NCI-H524 (cell line): ENCODE data around the gene UNC45B.
"Not testable (repeated sequence)": the region's sequence is repeated elsewhere in the genome, so short reads cannot be mapped to it uniquely, and the experiment has no call there.

Source experiments
- DNase-seq, 2 experiments: peaks; one replicate each; lab custom pipeline; 2025; lab: John Stamatoyannopoulos, UW

The UNC45B gene

GRCh38 chr17:35214631-35215273 lies 67.1 kb downstream of the UNC45B start:
- no peak for DNase-seq

DNA sequence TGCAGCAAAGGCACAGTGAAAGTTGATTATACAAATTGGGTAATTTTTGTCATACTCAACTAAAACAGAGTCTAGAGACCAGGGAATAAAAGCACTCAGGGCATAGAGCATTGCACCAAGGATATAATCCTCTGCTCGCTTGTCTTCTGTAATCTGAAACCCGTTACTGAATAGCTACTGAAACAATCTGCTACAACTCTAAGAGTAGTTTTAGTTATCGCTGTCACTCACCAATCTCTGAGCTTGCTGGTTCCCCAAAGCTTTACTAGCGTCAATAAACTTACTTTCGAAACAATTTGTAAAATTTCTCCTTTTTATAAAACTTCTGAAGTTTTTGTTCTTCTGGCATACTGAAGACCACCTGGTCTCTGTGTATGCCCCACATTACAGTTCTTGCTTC lies 69.5 kb downstream of the UNC45B start:
- peak in 1 of 2 experiments; percentile 7 for DNase-seq

- no peak for DNase-seq
Measured at GRCh38 chr17:35218915-35219314, 71.3 kb downstream of the UNC45B start.

DNA sequence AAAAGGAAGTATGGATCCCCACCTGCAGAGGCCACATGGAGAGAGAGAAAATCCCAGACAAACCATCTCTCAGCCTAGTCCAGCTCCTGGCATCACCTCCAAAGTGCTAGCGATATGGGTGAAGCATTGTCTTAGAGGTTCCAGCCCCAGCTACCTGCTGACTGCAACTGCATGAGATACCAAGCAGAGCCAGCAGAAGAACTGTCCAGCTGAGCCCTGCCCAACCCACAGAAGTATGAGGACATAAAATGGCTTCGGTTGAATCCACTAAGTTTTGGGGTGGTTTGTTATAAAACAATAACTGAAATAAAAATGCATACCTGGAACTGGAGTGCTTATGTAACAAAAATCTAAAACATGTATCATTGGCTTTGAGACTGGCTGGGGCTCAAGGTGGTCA lies 74.8 kb downstream of the UNC45B start:
- no peak for DNase-seq

GRCh38 chr17:35224436-35224835 lies 76.8 kb downstream of the UNC45B start:
- no peak for DNase-seq

DNA sequence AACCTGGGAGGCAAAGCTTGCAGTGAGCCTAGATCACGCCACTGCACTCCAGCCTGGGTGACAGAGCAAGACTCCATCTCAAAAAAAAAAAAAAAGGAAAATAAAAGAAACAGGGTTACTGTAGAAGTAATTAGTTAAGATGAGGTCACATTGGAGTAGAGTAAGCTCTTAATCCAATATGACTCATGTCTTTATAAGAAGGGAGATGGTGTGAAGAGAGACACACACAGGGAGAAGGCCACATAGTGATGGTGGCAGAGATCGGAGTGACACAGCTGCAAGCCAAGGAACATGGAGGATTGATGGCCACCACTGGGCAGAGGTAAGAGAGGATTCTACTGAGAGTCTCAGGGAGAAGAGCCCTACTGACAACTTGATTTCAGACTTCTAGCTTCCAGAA lies 79.9 kb downstream of the UNC45B start:
- no peak for DNase-seq

GRCh38 chr17:35229638-35230037 lies 82.0 kb downstream of the UNC45B start:
- no peak for DNase-seq

DNA sequence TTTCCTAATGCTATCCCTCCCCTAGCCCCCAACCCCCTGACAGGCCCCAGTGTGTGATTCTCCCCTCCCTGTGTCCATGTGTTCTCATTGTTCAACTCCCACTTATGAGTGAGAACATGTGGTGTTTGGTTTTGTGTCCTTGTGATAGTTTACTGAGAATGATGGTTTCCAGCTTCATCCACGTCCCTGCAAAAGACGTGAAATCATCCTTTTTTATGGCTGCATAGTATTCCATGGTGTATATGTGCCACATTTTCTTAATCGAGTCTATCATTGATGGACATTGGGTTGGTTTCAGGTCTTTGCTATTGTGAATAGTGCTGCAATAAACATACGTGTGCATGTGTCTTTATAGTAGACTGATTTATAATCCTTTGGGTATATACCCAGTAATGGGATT lies 86.7 kb downstream of the UNC45B start:
- DNase-seq, result not testable (repeated sequence)

GRCh38 chr17:35235289-35235688 lies 87.7 kb downstream of the UNC45B start:
- no peak for DNase-seq

GRCh38 chr17:35235917-35236316 lies 88.3 kb downstream of the UNC45B start:
- no peak for DNase-seq

DNA sequence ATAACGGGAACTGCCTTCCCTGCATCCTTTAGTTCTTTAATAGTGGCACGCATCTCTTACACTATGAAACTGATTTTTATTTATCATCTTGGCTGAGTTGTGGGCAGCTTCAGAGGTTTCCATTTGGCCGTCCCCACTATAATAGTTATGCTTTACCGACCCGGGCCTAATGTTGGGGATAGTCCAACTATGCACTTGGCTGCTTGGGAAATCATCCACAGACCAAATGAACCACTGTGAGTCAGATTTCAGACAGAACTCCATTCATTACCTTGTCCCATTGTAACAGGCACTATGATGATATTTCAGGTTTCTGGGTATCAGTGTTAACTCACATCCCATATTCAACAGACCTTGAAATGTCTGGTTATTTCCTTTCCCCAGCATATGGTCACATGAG lies 89.2 kb downstream of the UNC45B start:
- DNase-seq, result no peak

DNA sequence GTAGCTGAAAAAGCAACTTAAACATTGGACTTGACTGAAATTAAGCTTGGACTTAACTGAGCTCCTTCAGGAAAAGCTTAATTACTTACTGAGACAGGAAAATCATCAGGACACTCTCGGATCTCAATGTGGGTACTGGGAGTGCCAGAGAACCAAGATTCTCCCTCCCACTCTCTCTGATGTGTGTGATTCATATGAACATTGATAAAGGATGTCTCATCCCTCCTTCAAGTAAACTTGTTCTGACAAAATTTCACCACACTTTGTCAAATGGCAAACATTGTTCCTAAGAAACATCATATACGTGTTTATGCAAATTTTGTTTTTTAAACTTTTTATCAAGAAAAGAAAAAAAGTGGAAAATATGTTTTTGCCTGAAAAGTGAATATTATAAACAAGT lies 91.2 kb downstream of the UNC45B start:
- DNase-seq, result no peak
